CD4-positive, alpha-beta T cell treated with Interleukin-21 for 1 hour (primary cell): ENCODE results near the gene TMEM208.

Experiments used
- DNase-seq: peaks from one replicate; pipeline ENCODE4 v3.0.0-alpha.2; 2020

The TMEM208 gene

DNA sequence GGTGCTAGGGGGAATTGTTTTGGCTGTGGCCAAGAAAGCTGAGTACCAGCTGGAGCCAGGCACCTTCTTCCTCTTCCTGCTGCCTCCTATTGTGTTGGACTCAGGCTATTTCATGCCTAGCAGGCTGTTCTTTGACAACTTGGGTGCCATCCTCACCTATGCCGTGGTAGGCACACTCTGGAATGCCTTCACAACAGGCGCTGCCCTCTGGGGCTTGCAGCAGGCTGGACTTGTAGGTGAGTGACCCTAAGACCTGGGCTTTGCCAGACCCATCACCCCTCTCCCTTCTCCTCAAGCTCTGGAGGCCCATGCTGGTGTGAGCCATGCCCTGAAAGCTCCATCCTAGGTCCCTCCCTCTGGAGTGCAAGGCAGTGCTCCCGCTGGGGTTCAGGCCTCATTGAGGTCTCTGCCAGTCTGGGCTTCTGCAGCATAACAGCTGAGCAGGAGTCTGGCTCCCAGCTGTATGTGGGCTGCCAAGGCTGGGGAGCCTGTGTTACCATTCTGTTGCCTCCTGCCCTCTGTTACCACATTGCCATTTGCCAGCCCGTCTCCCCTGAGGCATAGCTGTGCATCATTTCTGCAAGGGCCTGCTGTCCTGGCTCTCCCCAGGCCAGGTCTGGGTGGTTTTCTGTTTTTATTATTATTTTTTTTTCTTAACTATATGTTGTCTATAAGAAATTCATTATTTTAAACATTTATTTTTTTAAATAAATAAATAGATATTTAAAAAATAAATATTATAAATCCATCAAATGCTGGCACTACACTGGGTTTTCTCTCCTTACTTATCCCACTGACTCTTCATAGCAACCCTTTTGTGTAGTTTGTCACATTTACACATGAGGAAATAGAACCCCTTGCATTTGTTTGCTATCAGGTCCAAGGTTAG is 25.9 kb downstream of the TMEM208 start:
- DNase-seq, result no peak

DNA sequence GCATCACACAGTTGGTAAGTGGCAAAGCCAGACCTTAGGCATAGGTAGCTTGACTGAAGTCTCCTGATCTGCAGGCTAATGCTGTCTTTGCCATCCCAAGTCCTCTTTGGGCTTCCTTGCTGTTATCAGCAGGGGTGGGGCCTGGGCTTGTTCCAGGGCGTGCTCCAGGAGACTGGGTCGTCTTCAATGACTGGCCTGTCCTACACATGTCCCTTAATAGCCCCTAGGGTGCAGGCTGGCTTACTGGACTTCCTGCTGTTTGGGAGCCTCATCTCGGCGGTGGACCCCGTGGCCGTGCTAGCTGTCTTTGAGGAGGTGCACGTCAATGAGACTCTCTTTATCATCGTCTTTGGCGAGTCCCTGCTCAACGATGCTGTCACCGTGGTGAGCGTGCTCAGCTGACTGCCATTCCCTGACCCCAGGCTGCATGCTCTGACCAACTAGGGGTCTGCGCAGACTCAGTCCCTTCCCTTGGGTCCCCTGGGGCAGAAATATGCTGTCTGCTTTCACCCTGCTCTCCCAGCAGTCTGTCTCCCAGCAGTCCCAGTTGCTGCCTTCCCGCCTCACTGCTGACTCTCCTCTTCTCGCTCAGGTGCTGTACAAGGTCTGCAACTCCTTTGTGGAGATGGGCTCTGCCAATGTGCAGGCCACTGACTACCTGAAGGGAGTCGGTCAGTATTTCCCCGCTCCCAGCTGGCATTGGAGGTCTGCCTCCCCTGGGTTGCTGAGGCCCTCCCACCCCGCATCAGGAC is 28.0 kb downstream of the TMEM208 start:
- no peak for DNase-seq

DNA sequence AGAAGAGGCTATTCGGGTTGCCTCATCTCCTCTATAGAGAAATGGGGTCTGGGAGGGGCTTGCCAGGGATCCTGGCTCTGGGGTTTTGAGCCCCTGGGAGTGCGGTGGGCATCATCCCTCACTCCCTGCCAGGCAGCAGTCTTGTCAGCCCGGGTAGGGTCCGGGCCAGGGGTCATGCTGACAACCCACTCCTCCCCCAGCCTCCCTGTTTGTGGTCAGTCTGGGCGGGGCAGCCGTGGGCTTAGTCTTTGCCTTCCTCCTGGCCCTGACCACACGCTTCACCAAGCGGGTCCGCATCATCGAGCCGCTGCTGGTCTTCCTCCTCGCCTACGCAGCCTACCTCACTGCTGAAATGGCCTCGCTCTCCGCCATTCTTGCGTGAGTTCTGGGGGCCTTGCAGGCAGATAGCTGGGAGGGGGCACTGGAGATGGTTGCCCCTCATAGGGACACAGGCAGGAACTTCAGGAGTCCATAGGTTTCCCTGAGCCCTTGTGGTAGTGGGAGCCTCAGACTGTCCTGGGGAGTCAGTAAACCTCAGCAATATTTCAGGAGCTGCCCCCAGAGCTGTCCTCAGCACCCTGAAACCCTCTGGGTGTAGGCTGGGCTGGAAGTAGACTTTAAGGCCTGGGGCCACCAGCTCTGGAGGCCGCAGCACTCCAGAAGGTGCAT is 28.8 kb downstream of the TMEM208 start:
- DNase-seq, result no peak

DNA sequence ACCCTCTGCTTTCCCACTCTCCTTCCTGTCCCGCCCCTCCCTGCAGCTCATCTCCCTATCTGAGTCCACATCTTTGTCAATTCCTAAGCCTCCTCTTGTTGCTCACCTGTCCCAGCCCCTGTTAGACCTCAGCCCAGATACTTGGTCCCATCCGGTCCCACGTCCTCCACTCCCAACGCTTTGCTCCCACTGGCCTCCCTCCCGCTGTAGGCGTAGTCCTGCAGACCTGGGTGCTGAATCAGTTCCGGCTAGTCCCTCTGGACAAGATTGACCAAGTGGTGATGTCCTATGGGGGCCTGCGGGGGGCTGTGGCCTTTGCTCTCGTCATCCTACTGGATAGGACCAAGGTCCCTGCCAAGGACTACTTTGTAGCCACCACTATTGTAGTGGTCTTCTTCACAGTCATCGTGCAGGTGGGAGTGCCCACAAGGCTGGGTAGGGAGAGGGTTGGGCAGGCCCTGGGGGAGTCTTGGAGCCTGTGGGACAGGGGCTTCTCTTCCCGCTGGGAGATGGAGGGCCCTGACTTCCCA is 29.8 kb downstream of the TMEM208 start:
- DNase-seq, result no peak

DNA sequence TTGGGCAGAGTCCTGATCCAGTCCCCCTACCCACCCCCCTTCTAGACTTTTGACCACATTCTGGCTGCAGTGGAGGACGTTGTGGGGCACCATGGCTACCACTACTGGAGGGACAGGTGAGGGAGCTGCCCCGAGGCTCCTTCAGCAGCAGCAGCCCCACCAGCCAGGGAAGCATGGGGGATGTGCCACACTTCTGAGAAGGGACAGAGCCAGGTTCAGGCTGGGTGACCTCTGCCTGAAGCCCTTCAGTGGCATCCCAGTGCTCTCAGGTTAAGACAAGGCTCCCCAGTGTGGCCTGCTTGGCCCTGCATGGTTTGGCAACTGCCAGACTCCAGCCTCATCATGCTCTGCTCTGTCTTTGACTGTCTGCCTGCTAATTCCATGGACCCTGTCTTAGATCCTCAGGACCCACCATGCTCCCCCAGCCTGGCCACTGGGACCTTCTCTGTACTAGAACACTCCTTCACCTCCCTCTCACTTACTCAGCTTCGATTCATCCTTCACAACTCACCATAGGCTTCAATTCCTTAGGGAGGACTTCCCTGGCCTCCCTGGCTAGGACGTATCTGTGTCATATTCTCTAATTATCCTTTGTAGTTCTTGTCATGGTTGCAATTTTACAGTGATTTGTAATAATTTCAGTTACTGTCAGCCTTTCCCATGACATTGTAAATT is 30.7 kb downstream of the TMEM208 start:
- no peak for DNase-seq

DNA sequence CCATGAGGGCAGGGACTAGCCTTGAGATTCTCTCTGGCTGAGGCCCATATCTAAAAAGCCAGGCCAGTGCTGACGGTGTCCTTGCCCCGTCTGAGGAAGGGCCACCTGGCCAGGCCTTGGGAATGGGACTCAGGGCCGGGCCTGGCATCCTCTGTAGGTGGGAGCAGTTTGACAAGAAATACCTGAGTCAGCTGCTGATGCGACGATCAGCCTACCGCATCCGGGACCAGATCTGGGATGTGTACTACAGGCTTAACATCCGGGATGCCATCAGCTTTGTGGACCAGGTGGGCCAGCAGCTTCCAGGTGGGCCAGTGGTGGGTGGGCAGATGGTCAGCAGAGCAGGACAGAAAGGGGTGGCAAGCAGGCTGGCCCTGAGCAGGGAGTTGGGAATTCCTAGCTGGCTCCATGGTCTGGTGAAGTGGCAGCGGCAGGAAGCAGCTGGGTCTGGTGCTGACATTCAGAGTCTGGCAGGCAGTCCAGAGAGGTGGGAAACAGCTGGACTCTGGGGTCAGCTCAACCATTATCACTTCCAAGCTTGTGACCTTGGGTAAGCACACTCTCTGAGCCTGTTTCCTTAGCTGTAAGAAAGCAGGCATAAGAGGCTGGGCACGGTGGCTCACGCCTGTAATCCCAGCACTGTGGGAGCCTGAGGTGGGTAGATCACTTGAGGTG is 31.4 kb downstream of the TMEM208 start:
- no peak for DNase-seq

DNA sequence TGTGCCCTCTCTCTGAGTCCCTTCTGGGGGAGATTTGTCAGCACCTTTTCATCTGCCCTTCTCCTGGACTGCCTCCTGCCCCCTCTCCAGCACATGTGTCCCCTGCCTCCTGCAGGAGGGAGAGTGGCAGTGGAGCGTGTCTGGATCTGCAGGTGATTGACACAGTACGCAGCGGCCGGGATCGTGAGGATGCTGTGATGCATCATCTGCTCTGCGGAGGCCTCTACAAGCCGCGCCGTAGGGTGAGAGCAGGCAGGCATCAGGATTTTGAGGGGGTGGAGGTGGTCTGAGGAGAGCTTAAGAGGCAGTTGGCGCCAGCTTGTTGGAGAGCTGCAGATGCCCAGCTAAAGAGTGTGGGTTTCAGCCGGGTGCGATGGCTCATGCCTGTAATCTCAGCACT is 32.8 kb downstream of the TMEM208 start:
- DNase-seq, result no peak

DNA sequence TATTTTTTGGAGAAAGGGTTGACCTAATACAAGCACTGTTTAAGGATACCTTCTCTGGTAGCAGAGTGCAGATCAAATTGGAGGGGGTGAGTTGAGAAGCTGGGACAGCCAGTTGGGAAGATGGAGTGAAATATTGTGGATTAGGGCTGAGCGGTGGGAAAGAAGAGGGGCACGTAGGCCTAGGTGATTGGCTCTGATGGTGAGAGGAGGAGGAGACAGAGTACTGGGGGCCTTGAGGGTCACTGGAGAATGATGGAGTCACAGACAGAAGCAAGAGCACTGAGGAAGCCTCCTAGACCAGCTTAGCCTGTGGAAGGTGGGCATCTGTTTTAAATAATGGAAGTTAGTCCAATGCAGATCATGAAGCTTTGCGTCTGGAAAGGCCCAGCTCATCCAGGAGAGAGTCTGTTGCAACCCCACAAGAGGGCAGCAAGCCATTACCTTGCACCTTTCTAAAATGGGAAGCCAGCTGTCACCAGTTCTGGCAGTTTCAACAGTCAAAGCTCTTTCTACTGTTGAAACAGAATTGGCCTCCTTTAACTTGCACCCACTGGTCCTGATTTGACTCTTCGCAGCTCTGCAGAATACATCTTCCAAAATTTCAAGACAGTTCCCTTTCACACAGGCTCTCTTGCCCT is 33.6 kb downstream of the TMEM208 start:
- peak; percentile 30 for DNase-seq

DNA sequence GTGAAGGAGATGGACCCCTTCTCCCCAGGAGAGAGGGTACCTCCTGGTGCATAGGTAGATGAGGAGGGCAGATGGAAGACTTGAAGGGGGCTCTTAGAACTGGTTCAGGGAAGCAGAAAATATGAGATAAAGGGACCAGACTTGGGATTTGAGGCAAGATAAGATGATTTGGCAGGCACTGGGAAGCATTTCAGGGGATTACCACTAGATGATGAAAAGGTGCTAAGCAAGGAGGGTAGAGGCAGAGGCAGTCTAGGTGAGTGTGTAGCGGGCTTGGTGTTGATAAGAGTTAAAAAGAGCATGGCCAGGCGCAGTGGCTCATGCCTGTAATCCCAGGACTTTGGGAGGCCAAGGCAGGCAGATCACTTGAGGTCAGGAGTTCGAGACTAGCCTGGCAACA is 36.3 kb downstream of the TMEM208 start:
- DNase-seq, result no peak

DNA sequence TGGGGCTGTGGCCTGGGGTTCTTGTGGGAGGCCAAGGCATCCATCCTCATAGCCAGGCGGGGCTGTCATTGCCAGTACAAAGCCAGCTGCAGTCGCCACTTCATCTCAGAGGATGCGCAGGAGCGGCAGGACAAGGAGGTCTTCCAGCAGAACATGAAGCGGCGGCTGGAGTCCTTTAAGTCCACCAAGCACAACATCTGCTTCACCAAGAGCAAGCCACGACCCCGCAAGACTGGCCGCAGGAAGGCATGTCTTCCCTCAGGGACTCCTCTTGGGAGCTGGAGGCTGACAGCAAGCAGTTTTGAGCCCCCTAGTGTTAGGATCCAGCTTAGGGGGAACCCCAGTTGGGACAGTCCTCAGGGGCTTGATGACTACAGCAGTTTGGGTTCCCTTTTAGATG is 37.3 kb downstream of the TMEM208 start:
- DNase-seq, result no peak

DNA sequence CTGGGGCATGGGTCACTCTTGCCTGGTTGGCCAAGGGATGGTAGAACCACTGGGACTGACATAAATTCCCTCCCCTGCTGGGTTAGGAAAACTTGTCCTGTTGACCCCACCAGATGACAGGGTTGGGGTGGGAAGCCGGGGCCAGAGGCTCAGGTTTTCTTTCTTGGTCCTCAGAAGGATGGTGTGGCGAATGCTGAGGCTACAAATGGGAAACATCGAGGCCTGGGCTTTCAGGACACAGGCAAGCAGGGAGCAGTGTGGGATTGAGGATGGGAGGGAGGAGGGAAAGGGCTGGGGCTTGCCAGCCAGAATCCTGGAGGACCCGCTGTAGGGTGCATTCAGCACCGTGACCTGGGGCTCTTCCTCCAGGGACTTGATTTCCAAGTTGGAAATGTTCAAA is 37.9 kb downstream of the TMEM208 start:
- DNase-seq, result no peak

DNA sequence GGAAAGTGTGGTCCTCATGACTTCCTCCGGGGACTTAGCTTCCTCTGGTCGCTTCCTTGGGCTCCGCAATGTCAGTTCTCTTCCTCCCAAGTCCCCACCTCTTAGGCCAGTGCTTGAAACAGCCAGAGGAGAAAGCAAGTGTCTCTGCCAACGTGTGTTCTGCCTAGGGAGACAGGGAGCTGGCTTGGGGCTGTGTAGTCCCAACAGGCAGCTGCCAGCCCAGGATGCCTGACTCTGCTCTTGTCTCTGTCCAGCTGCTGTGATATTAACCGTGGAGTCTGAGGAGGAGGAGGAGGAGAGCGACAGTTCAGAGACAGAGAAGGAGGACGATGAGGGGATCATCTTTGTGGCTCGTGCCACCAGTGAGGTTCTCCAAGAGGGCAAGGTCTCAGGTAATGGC is 38.9 kb downstream of the TMEM208 start:
- DNase-seq, result no peak

DNA sequence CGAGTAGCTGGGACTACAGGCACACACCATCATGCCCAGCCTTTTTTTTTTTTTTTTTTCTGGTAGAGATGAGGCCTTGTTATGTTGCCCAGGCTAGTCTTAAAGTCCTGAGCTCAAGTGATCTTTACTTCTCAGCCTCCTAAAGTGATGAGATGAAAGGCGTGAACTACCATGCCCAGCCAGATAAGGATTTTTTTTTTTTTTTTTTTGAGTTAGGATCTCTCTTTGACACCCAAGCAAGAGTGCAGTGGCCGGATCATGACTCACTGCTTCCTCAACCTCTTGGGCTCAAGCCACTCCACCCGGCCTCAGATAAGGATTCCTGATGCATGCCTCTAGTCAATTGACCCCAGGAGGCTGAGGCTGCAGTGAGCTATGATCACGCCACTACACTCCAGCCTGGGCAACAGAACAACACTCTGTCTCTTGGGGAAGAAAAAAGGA is 41.2 kb downstream of the TMEM208 start:
- no peak for DNase-seq

DNA sequence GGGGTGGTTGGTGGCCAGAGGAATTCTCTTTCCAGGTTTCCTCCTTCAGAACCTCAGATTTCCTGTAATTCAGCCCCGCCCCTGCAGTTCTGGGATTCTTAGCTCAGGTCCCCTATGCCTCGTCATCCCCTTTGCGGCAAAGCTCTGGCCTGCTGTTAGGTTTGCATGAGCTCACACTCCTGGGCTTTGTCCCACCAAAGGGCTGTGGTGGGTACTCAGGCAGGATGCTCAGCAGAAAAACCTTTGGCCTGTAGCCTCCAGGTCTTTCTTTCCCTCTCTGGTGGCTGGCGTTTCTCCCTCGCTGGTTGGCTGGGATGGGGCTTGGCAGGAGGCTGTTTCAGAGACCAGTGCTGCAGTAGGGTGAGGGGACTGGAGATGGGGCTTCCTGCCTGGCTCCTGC is 42.8 kb downstream of the TMEM208 start:
- DNase-seq, result no peak

DNA sequence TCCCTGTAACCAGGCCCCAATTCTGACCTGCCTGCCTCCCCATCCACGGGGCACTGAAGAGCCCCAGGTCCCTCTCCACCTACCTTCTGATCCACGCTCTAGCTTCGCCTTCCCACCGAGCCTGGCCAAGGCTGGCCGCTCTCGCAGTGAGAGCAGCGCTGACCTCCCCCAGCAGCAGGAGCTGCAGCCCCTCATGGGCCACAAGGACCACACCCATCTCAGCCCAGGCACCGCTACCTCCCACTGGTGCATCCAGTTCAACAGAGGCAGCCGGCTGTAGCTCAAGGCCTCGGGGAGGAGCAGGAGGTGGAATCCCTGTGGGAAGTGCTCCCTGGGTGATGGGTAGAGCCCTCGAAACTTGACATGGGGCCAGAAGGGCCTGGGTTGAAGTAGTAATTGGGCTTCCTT is 44.0 kb downstream of the TMEM208 start:
- no peak for DNase-seq

DNA sequence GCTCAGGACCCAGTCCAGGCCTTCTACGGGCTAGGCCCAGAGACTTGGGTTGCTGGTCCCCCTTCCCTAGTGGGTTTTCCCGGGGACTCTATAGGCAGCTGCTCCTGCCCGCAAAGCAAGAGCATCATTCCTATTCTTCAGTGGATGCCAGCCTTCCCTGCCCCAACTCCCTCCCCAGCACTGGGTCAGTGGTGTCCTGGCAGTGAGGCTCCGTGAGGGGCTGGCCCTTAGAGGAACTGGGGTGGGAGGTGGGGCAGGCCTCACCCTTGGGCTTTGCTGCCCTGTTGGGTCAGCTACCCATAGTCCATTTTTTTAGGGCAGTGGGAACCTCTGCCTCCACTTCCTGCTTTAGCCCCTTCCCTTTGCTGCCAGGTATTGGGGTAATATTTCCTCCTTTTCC is 44.5 kb downstream of the TMEM208 start:
- DNase-seq, result no peak

DNA sequence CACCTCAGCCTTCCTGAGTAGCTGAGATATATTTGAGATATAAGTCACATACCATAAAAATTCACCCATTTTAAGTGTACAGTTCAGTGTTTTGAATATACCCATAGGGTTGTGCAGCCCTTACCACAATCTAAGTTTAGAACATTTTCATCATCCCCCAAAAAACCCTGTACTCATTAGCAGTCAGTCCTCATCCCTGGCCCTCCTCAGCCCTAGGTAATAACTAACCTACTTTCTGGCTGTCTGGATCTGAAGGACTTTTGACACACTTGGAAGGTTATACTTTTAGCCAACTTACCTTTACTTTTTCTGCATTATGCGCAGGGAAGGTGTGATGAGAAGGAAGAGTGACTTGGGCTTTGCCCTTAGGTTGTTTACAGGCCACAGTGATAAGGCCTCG is 48.4 kb downstream of the TMEM208 start:
- DNase-seq, result no peak

DNA sequence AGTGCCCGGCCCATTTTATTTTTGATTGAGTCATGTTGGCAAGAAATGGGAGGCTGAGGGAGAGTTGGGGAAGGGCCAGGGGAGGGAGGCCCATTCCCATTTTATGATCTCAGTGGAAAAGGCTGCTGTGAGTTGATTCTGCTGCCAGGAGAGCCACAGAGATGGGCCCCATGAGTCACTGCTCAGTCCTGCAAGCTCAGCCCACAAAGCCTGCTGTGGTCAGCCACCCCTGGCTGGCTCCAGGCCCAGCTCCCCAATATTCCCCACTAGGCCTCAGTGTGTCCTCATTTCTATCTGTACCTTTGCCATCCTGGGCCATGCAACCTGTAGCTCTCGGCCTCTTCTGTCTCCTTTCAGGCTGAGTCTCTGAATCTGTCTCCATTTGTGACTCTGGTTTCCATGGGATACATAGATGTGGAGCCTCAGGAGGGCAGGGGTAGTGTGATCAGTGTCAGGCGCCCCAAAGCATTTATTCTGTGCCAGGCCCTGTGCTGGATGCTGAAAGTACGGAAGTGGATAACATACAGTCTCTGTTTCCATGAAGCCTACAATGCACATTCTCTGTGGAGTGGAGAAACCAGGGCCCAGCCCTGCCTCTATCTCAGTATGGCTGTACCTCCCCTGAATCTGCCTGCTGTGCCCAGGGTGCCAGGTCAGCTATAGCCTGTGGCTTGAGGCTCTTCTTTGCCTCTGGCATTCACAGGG is 50.5 kb downstream of the TMEM208 start:
- no peak for DNase-seq

DNA sequence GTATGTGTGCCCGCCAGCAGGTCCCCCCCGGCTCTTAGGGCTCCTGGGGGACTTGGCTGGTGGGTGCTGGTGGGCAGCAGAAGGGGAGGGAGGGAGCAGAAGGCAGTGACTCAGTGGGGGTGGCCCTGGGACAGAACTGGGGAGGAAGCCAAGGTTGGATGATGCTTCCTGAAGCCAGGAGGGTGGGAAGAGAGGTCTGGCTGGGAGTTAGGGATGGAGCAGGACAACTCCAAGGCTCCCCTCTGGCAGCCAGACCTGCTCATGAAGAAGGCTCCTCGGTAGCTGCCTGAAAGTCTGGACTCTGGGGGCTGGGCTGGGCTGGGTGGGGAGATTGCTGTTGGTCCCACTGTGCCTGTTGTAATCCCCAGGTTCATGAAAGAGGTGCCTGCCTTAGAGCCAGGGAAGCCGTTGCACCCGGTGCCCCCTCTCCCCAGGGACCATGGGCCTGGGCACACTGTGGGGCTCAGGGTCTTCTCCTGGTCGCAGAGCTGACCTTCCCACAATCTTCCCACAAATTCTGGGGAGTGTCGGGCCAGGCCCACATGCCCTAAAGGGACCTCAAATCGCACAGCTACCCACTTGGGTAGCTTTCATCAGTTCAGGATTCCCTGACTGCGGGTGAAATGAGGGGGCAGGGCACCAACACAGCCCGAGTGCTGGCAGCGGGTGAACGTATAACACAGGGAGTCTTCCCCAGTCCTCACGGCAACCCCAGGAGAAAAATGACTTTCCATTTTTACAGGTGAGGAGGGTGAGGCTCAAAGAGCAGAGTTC is 51.3 kb downstream of the TMEM208 start:
- no peak for DNase-seq
